CD4-positive, alpha-beta T cell treated with Interferon alpha-2 for 1 hour (primary cell): ENCODE data around the gene GNG7.
"Not testable (repeated sequence)": the region's sequence is repeated elsewhere in the genome, so short reads cannot be mapped to it uniquely, and the experiment has no call there.

Experiments
- DNase-seq, 2 donors: peaks; one replicate each; pipeline ENCODE4 v3.0.0-alpha.2; 2020 to 2022

The GNG7 gene

DNA sequence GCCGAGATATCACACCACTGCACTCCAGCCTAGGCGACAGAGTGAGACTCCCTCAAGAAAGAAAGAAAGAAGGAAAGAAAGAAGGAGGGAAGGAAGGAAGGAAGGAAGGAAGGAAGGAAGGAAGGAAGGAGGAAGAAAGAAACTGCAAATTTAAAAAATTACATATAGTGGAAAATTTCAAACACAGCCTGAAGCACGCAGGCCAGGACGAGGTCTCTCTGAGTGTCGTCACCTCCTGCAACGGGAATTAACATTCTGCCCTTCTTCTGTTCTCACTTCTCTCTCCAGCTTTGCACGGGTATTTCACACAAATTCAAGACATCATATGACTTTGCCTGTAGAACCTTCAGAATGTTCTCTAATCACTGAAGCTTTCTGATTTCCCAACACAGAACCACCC is 108.2 kb downstream of the GNG7 start:
- no peak for DNase-seq

DNA sequence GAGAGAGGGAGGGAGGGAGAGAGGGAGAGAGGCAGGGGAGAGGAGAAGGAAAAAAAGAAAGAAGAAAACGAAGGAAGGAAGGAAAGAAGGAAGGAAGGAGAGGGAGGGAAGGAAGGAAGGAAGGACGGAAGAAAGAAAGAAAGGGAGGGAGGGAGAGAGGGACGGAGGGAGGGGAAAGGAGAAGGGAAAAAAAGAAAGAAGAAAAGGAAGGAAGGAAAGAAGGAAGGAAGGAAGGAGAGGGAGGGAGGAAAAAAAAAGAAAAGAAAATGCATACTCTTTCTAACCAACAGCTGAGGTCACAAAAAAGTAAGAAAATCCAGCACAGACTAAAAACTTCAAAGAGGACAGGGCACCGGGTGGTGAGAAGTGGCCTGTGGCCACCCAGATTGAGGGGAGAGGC is 109.7 kb downstream of the GNG7 start:
- no peak for DNase-seq

DNA sequence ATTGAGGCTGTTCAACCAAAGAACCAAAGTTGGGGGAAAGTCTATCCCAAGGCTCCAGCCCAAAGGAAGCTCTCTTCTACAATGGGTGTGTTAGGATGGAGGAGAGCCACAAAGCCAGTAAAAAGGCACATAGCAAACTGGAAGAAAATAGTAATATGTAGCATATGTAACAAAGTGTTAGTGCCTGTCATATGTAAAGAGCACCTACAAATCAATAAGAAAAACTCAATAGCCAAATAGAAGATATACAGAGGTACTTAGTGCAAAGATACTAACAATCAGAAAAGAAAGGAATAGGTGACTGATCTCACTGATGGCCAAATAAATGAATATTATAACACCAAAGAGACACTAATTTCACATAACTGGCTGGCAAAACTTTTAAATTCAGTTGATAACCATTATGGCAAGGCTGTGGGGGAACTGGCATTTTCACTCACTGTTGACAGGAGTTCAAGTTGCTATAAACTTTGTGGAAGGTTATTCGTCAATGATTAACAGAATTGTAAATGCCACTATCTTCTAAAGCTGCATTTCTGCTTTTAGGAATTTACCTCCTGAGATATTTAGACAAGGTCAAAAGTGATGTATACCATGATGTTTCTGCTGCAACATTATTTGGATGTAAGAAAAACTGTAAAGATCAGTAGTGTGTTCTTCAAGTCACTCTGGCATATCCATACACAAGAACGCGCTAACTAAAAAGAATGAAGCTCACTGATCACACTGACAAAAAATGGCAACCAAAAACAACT is 110.8 kb downstream of the GNG7 start:
- DNase-seq: no peak

DNA sequence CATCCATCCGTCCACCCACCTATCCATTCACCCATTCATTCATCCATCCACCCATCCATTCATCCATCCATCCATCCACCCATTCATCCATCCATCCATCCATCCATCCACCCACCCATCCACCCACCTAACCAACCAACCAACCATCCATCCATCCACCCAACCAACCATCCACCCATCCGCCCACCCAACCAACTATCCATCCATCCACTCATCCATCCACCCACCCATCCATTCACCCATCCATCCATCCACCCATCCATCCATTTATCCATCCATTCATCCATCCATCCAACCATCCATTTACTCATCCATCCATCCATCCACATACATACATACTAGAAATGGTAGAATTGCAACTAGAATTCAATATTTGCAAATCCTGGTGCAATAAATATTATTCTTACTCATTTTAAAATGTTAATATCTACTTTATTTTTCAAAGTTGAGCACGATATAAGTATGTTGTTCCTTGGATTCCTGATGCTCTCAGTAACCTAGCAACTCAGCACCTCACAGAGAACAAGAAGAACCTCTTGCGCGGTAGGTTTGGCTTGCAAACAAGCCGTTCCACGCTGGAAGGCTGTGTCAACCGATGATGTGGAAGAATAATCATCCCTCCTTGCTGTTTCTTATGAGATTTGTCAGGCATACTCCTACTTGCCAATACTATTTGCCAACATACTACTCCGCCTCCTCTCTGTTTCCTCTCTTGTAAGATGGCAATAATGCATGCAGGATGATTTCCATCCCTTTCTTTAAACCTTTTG is 111.7 kb downstream of the GNG7 start:
- no peak for DNase-seq

DNA sequence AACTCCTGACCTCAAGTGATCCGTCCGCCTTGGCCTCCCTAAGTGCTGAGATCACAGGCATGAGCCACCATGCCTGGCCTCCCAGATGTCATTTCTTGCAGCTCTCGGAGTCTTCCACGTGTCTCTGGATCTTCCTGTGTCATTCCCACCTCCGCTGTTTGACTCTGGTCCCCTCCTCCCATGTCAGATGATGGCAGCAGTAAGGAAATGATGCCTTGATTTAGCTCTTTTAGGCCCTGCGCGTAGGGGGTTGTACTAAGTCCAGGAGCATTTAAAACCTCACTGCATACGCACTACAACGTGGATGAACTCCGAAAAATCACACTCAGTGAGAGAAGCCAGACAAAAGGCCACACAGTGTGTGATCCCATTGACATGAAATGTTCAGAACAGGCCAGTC is 113.1 kb downstream of the GNG7 start:
- no peak for DNase-seq

GRCh38 chr19:2588081-2588777 is 114.3 kb downstream of the GNG7 start:
- no peak for DNase-seq

GRCh38 chr19:2587001-2587719 is 115.3 kb downstream of the GNG7 start:
- no peak for DNase-seq

DNA sequence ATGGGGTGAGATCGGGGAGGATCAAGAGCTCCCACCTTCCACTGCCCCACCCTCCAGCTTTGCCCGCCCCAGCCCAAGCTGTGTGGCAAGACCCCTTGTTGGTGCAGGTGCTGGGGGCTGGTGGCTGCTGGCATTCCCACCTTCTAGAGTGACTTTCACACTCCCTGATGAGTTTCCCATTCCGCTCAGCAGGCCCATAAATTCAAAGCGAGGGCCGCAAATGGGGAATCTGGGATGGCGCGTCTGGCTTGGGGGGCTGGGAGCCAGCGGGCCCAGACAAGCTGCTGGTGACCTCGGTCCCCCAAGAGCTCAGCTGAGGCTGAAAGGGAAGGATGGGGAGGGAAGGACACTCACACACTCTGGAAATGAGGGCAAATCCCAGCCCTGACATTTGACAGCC is 116.3 kb downstream of the GNG7 start:
- DNase-seq: no peak

- DNase-seq: no peak
These were observed 118.5 kb downstream of the GNG7 start for GRCh38 chr19:2584002-2584401.

- DNase-seq: no peak
These were observed 119.2 kb downstream of the GNG7 start for GRCh38 chr19:2582984-2583956.

- DNase-seq: not testable (repeated sequence)
These were observed 122.1 kb downstream of the GNG7 start for GRCh38 chr19:2580396-2580795.

DNA sequence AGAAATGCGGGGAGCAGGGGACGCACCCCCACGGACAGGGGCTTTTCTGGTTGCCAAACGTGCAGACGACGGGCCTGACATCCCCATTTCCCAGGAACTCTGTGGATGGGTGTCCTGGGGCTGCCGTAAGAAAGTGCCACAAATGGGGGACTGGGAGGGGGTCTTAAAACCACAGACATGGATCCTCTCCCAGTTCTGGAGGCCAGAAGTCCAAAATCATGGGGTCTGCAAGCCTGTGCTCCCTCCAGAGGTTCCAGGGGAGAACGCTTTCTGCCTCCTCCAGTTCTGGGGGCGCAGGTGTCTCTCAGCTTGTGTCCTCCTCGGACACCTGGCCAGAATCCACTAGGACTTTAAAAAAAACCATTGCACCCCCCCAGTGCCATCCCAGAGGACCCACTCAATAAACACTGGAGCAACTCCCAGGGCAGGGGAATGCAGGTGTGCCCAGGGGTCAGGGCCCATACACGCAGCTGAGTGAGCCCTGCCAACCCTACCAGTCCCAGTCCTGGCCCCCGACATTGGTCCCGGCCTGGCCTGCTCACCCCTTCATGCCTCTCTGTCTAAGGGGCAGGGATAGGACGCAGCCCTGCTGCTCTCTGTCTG is 122.7 kb downstream of the GNG7 start:
- DNase-seq: no peak

- peak; percentile 71 to 78 for DNase-seq
These were observed 123.4 kb downstream of the GNG7 start for GRCh38 chr19:2578901-2579677.

GRCh38 chr19:2578391-2578890 is 124.1 kb downstream of the GNG7 start:
- no peak for DNase-seq

DNA sequence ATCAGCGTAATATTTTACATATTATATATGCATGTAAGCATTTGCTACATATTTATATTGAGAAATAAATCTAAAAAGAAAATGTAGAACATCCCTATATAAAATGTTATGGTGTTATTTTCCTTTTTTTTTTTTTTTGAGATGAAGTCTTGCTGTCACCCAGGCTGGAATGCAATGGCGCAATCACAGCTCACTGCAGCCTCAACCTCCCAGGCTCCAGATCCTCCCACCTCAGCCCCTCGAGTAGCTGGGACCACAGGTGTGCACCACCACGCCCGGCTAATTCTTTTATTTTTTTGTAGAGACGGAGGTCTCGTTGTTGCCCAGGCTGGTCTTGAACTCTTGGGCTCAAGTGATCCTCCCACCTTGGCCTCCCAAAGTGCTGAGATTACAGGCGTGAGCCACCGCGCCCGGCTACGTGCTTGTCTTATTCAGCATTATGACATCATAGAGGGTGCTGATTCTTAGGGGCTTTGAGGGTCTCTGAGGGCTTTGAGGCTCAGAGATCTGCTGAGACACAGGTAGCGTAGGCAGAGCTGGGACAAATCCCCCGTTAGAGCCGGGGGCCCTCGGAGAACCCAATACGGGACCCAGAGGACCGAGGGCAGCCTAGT is 124.7 kb downstream of the GNG7 start:
- DNase-seq: no peak

DNA sequence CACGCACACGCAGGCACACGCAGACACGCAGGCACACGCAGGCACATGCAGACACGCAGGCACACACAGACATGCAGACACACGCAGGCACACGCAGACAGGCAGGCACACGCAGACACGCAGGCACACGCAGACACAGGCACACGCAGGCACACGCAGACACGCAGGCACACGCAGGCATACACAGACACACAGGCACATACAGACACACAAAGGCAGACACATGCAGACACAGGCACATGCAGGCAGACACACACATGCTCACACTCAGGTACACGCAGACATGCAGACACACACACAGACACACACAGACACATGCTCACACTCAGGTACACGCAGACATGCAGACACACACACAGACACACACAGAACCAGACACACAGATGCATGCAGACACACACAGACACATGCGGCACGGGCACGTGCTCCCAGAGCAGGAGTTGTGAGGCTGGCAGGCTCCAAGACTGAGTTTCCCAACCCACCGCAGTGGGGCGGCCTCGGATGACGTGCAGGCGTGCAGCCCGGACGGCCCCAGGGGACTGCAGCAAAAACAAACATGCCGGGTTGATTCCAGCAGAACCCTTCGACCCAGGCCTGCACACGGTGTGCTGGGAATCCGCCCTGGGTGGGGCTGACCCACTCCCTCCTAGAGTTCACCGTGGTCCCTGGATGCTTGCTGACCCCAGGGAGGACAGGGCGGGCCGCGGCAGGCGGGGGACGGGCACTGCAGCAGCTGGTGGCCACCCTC is 126.6 kb downstream of the GNG7 start:
- no peak for DNase-seq

- DNase-seq: no peak
These were observed 127.4 kb downstream of the GNG7 start for GRCh38 chr19:2574971-2575630.

DNA sequence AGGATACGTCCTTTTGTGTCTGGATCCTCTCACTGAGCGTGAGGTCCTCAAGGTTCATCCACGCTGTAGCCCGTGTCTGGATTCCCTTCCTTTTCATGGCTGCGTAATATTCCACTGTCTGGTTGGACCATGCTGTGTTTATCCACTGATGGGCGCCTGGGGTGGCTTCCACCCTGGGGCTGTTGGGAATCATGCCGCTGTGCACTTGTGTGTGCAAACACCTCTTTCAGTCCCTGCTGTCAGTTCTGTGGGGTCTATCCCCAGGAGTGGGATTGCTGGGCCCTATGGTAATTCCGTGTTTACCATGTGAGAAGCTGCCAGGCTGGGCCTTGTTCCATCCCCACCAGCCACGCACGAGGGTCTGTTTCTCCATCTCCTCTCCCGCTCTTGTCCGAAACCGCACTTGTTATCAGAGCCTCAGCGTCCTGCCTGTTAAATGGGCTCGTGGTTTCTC is 128.0 kb downstream of the GNG7 start:
- no peak for DNase-seq

DNA sequence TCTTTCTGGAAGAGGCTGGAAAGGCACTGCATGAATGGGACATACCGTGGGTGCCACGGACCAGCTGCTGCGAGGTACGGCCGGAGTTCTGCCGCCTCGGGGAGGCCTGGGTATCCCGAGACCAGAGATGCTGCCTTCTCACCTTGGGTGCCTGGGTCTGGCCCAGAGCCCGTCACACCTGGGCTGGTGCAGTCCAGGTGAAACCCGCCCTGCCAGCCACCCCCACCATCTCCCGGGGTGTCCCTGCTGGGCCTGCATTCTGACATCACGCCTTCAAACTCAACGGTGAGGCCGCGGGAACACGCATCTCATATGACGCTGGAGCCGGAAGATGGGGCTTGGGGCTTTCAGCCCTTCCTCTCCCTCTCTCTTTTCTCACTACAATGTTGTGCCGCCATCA is 128.6 kb downstream of the GNG7 start:
- no peak for DNase-seq
